Subcutaneous adipose tissue (tissue), 4 donors: ENCODE measurements around the gene SPCS3. TPM values are rescaled to one million over a fixed set of nuclear protein-coding genes. Genes with fewer than 3 reads are reported as not detected.

ENCODE experiments used
- total RNA-seq, 4 donors: library from RNA; depleted of rRNA; stranded (reverse); fragments of >200 nt; gene quantifications; one replicate each; pipeline ENCODE4 v1.1.0, GENCODE V29; 2016
- TF ChIP-seq, protein P1 (sequence below): fragments of 450-650 bp; IDR thresholded peaks from one replicate; pipeline ENCODE4 v1.5.1; 2016; ENCODE audit warnings: low read depth, mild to moderate bottlenecking, control low read depth, antibody characterized with exemption, moderate library complexity

SPCS3 gene
- total RNA-seq, 4 donors from 2014 or later = 47.3 to 102 (median 59.9) TPM

DNA sequence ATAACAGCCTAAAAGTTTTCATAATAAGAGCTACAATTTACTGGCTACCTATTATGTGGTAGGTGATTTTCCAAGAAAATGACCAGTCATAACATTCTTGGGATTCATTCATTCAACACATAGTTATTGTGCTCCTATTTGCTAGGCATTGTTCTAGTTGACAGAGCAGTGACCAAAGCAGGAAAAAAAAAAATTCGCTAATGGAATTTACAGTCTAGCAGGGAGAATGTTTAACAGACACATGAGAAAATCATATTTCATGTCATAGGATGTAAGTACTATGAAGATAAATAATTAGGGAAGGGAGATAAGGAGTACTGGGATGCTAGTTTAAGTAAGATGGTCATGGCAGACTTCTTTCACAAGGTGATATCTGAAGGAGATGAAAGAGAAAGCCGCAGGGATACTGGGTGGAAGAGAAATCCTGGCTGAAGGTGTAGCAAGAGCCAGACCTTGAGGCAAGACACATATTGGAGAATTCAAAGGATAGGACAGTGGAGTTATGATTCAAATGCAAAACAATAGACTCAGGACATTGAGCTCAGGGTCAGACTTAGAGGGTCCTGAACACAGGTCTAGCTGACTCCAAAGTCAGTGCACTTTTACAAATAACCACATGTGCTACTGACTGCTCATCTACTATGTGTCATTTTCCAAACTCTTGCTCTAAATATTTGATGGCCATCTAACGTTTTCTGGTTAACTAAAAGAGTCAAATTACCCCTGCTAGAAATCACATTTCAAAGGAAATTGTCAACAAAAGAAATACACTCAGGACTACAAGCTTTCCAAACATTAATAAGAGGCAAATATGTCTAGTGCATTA, 20.4 kb downstream of the SPCS3 start:
- TF ChIP-seq, protein P1, sequence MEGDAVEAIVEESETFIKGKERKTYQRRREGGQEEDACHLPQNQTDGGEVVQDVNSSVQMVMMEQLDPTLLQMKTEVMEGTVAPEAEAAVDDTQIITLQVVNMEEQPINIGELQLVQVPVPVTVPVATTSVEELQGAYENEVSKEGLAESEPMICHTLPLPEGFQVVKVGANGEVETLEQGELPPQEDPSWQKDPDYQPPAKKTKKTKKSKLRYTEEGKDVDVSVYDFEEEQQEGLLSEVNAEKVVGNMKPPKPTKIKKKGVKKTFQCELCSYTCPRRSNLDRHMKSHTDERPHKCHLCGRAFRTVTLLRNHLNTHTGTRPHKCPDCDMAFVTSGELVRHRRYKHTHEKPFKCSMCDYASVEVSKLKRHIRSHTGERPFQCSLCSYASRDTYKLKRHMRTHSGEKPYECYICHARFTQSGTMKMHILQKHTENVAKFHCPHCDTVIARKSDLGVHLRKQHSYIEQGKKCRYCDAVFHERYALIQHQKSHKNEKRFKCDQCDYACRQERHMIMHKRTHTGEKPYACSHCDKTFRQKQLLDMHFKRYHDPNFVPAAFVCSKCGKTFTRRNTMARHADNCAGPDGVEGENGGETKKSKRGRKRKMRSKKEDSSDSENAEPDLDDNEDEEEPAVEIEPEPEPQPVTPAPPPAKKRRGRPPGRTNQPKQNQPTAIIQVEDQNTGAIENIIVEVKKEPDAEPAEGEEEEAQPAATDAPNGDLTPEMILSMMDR = no peak

- TF ChIP-seq, protein P1 = no peak
Observed at GRCh38 chr4:176340871-176341685, 21.3 kb downstream of the SPCS3 start.

GRCh38 chr4:176342384-176342783, 22.6 kb downstream of the SPCS3 start:
- TF ChIP-seq, protein P1 = no peak

- TF ChIP-seq, protein P1 = no peak
Observed at GRCh38 chr4:176343286-176343685, 23.5 kb downstream of the SPCS3 start.

GRCh38 chr4:176350671-176351070, 30.9 kb downstream of the SPCS3 start:
- TF ChIP-seq, protein P1 = no peak

DNA sequence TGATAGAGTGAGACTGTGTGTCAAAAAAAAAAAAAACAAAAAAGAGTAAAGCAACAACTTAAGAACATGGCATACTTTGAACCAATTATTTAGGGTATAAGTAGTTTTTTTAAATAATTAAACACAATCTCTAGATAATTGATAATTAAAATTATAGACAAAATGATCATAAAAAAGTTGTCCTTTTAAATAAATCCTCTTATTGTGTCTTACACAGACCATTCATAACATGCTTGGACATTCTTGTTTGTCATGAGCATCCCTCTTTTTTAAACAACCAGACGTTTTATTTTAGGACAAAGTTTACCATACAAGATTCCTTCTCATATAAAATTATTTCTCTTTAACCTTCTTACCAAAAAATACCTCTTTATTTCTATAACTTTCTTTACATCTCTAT, 35.1 kb downstream of the SPCS3 start:
- TF ChIP-seq, protein P1 = no peak

GRCh38 chr4:176357359-176358082, 37.8 kb downstream of the SPCS3 start:
- TF ChIP-seq, protein P1 = no peak
